ENCODE data around the gene CD209. TPM values are rescaled to one million over a fixed set of nuclear protein-coding genes. Genes with fewer than 3 reads are reported as not detected.
"Not testable (repeated sequence)": the region's sequence is repeated elsewhere in the genome, so short reads cannot be mapped to it uniquely, and the experiment has no call there.

The CD209 gene
- total and polyA plus RNA-seq, 2 experiments from 2014 or later = not detected

GRCh38 chr19:7748171-7748570 lies 837 bp upstream of the CD209 start:
- H3K4me3 ChIP-seq = no peak overlapping the region
- no peaks in the 10 kb centered on the region for H3K36me3 ChIP-seq (replicated peaks; ENCODE audit: insufficient read depth, low read depth)
- no peak overlapping the region for H3K4me2 ChIP-seq
- WGBS (ENCODE audit: low lambda C conversion rate, missing lambda C conversion rate) = 77% methylated on average over 2 of the region's 2 CpGs
- H3K27ac ChIP-seq = no peak overlapping the region
- H2AFZ ChIP-seq = no peak overlapping the region
- H3K9me2 ChIP-seq (replicated peaks; ENCODE audit: insufficient read depth) = no peaks in the 10 kb centered on the region
- no peak for DNase-seq (ENCODE audit: low spot score)
- H3K4me1 ChIP-seq (ENCODE audit: insufficient read depth) = no peaks in the 10 kb centered on the region
- H3K79me2 ChIP-seq = no peaks in the 10 kb centered on the region
- TF ChIP-seq EZH2phosphoT487 (IDR thresholded peaks at IDR 0.05; ENCODE audit: low read depth, severe bottlenecking, unreplicated experiment) (no peak), CTCF (IDR thresholded peaks at IDR 0.05; ENCODE audit: poor library complexity) (no peak), EZH2 (IDR thresholded peaks at IDR 0.05; ENCODE audit: borderline replicate concordance) (no peak)
- no peaks in the 10 kb centered on the region for H3K9me3 ChIP-seq (ENCODE audit: low read depth)
- H3K27me3 ChIP-seq = peaks cover 4% of the 10 kb centered on the region
- H4K20me1 ChIP-seq (ENCODE audit: insufficient read depth, poor library complexity, severe bottlenecking) = no peaks in the 10 kb centered on the region

GRCh38 chr19:7746306-7746705 lies 1.0 kb downstream of the CD209 start:
- H3K4me3 ChIP-seq; H4K20me1 ChIP-seq (ENCODE audit: insufficient read depth, poor library complexity, severe bottlenecking); H3K79me2 ChIP-seq; H3K4me2 ChIP-seq; H3K4me1 ChIP-seq (ENCODE audit: insufficient read depth); H2AFZ ChIP-seq; H3K9me2 ChIP-seq (replicated peaks; ENCODE audit: insufficient read depth); H3K27ac ChIP-seq; DNase-seq (ENCODE audit: low spot score); H3K27me3 ChIP-seq; H3K9me3 ChIP-seq (ENCODE audit: low read depth); H3K36me3 ChIP-seq (replicated peaks; ENCODE audit: insufficient read depth, low read depth): not testable (repeated sequence)
- WGBS (ENCODE audit: low lambda C conversion rate, missing lambda C conversion rate) = 100% methylated on average over 1 of the region's 4 CpGs

GRCh38 chr19:7744871-7745650 lies 2.3 kb downstream of the CD209 start:
- Histone ChIP-seq H3K27ac (no peak overlapping the region), H3K4me3 (no peak overlapping the region), H3K4me2 (no peak overlapping the region)

More at GRCh38 chr19:7744871-7745650, 2.3 kb downstream of the CD209 start:
- 90% methylated on average over 11 of the region's 12 CpGs for WGBS (ENCODE audit: low lambda C conversion rate, missing lambda C conversion rate)
- Histone ChIP-seq H4K20me1 (ENCODE audit: insufficient read depth, poor library complexity, severe bottlenecking) (no peaks in the 10 kb centered on the region), H3K79me2 (no peaks in the 10 kb centered on the region), H2AFZ (no peak overlapping the region), H3K27me3 (peaks cover 4% of the 10 kb centered on the region), H3K4me1 (ENCODE audit: insufficient read depth) (no peaks in the 10 kb centered on the region), H3K36me3 (replicated peaks; ENCODE audit: insufficient read depth, low read depth) (no peaks in the 10 kb centered on the region), H3K9me3 (ENCODE audit: low read depth) (no peaks in the 10 kb centered on the region), H3K9me2 (replicated peaks; ENCODE audit: insufficient read depth) (no peaks in the 10 kb centered on the region)
- no peak for TF ChIP-seq EZH2phosphoT487 (IDR thresholded peaks at IDR 0.05; ENCODE audit: low read depth, severe bottlenecking, unreplicated experiment)
- no peak for TF ChIP-seq EZH2 (IDR thresholded peaks at IDR 0.05; ENCODE audit: borderline replicate concordance)
- no peak for TF ChIP-seq CTCF (IDR thresholded peaks at IDR 0.05; ENCODE audit: poor library complexity)
- DNase-seq (ENCODE audit: low spot score) = no peak

All from hepatocyte (in vitro differentiated cells).